NT2/D1 (cell line): Measurements from ENCODE around the gene REXO1.

Source experiments
- DNase-seq: peaks from one replicate; pipeline ENCODE4 v3.0.0-alpha.2; 2011; ENCODE audit warnings: low read depth, low spot score
- H3K27me3 ChIP-seq: 2 replicates; pipeline ENCODE4 v1.6.0; 2011; ENCODE audit warnings: mild to moderate bottlenecking; ENCODE audit not compliant: insufficient read length, insufficient read depth
- H3K36me3 ChIP-seq: 2 replicates; pipeline ENCODE4 v1.6.1; 2011; ENCODE audit warnings: mild to moderate bottlenecking, low read length, mixed read lengths; ENCODE audit not compliant: insufficient read depth, insufficient read length
- H3K4me1 ChIP-seq: 2 replicates; pipeline ENCODE4 v1.5.1; 2011; ENCODE audit not compliant: insufficient read depth, insufficient read length
- H3K4me3 ChIP-seq: 2 replicates; pipeline ENCODE4 v1.5.1; 2011; ENCODE audit warnings: low read depth; ENCODE audit not compliant: insufficient read length
- H3K9ac ChIP-seq: 2 replicates; pipeline ENCODE4 v1.6.0; 2011; ENCODE audit warnings: low read depth; ENCODE audit not compliant: insufficient read length
- H3K9me3 ChIP-seq: 2 replicates; pipeline ENCODE4 v1.5.1; 2011; ENCODE audit warnings: mild to moderate bottlenecking, low read length; ENCODE audit not compliant: insufficient read depth
- SUZ12 ChIP-seq: IDR thresholded peaks from 2 replicates; pipeline ENCODE4 v1.6.1; 2011; ENCODE audit not compliant: insufficient read length, insufficient read depth; ENCODE audit errors: extremely low read depth
- YY1 ChIP-seq: IDR thresholded peaks from 2 replicates; pipeline ENCODE4 v1.6.1; 2011; ENCODE audit not compliant: insufficient read length, insufficient read depth
- ZNF274 ChIP-seq: IDR thresholded peaks from 2 replicates; pipeline ENCODE4 v1.6.1; 2011; ENCODE audit warnings: mild to moderate bottlenecking, low read depth, low read length

REXO1 gene

DNA sequence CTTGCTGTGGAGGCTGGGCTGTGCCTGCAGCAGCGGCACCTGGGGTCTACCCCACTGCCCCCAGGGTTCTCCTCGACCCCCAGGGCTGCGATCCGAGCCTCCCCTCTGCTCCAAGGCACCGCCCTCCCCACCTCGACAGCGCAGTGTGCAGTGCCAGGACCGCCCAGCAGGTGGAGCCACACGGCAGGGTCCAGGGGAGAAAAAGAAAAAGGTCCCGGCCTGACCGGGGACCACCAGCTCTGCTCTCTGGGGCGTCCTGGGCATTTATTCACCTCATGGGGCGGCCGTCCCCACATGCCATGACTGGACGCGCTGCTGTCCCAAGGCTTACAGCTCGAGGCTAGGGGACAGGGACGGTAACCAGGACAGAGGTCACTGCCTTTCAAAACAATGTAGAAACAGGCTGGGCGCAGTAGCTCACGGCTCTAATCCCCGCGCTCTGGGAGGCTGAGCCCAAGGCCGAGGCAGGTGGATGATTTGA, 10.6 kb downstream of the REXO1 start:
- Histone ChIP-seq H3K4me3 (no peak overlapping the region), H3K27me3 (no peaks in the 10 kb centered on the region), H3K36me3 (peaks cover 58% of the 10 kb centered on the region), H3K9ac (peak overlapping the region; percentile 50), H3K4me1 (peaks cover 40% of the 10 kb centered on the region), H3K9me3 (no peaks in the 10 kb centered on the region)
- DNase-seq: no peak
- TF ChIP-seq SUZ12 (no peak), YY1 (no peak), ZNF274 (no peak)

DNA sequence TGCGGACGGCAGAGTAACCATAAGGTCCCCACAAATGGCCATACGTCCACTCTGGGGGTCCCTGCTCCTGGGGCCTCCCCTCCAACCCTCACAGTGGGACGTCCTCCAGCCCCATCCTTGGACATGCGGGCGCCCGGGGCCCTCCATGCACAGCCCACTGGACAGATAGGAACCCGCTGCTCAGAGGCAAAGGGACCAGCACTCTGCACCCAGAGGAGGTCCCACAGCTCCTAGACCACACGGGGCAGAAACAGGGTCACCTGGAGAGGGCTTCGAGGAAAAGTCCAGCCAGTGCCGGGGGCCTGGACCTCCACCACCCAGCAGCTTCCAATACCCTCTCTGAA, 11.1 kb downstream of the REXO1 start:
- Histone ChIP-seq H3K36me3 (peaks cover 59% of the 10 kb centered on the region), H3K4me3 (no peak overlapping the region), H3K27me3 (no peaks in the 10 kb centered on the region), H3K9ac (no peak overlapping the region), H3K9me3 (no peaks in the 10 kb centered on the region), H3K4me1 (peaks cover 41% of the 10 kb centered on the region)
- no peak for DNase-seq
- TF ChIP-seq ZNF274 (no peak), YY1 (no peak), SUZ12 (no peak)

DNA sequence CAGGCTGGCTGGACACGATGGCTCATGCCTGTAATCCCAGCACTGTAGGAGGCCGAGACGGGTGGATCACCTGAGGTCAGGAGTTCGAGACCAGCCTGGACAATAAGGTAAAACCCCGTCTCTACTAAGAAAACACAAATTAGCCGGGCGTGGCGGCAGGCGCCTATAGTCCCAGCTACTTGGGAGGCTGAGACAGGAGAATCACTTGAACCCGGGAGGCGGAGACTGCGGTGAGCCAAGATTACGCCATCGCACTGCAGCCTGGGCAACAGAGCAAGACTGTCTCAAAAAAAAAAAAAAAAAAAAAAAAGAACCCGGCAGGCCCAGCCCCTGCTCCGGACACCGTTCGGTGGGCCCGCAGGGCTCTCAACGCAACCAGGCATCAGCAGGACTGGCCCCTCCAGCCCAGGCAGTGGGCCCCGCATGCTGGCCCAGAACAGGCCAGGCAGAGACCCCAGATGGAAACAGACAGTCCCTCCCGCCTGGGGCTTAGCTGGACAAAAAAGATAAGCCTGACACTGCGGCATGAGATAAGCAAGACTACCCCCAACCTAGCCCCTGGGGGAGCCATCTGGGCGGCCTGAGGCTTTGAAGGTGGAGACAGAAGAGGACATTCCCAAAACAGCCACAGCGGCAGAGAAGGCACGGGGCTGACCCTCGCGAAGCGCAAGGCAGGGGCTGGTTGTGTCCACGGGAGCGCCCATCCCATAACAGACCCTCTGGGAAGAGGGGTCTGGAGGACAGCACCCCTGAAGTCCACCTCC, 11.6 kb downstream of the REXO1 start:
- Histone ChIP-seq H3K27me3 (no peaks in the 10 kb centered on the region), H3K4me1 (peaks cover 44% of the 10 kb centered on the region), H3K9me3 (no peaks in the 10 kb centered on the region), H3K9ac (no peak overlapping the region), H3K4me3 (no peak overlapping the region), H3K36me3 (peaks cover 63% of the 10 kb centered on the region)
- TF ChIP-seq ZNF274: no peak
- TF ChIP-seq YY1: no peak
- TF ChIP-seq SUZ12: no peak
- DNase-seq: no peak

DNA sequence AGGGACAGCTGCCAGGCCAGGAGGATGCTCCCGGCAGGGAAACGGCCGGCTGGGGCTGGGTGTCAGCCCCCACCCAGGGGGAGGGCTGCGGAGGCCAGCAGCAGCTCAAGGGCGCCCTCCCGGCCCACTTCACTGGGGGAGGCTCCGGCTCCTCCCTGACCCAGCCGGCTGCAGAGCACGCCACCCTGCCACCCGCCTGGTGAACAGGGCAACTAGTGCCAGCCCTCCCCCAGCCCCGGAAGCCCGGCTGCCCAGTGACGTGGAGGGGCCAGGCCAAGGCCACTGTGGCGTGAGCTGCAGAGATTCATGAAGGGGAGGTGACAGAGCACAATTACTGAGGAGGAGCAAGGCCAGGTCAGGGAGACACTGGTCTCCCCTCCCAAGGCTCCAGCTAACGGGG, 14.7 kb downstream of the REXO1 start:
- Histone ChIP-seq H3K4me3 (no peak overlapping the region), H3K36me3 (peaks cover 61% of the 10 kb centered on the region), H3K27me3 (no peaks in the 10 kb centered on the region), H3K4me1 (peaks cover 34% of the 10 kb centered on the region), H3K9me3 (no peaks in the 10 kb centered on the region), H3K9ac (peak overlapping the region; percentile 36)
- DNase-seq: no peak
- TF ChIP-seq YY1: no peak

DNA sequence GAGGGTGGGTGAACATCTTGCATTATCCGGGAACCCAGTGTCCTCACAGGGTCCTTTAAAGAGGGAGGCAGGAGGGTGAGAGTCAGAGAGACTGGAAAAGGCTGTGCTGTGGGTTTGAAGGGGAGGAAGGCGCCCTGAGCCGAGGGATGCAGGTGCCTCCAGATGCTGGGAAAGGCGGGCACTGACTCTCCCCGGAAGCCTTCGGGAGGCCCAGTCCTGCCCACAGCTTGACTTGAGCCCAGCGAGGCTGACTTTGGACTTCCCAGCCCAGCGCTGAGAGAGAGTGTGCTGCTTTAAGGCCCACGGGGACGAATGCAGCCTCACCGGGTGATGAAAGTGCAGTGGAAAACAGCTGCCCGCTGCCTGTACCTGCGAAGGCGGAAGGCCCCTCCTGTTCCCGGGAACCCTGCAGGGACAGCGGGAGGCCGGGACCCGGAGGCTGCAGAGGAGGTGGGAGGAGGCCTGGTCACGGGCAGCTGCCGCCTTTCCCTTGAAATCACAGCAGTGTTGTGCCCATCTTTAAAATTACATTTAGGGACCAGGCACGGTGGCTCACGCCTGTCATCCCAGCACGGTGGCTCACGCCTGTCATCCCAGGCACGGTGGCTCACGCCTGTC, 16.1 kb downstream of the REXO1 start:
- DNase-seq: no peak

DNA sequence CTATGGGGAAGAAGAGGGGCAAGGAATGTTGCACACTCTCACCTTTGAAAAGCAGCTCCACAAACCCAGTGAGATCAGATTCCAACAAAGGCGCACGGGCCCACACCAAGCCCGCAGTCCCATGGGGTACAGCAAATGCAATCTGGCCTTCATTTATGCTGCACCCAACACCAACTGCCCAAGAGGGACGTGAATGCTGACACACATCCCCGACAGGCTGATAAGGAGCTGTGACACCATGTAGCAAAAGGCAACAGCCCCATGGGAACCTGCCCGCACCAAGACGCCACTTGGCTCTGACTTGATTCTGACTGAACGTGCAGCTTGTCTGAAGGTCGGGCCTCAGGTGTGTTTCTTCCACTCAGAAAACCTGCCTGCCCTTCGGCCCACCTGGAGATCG, 17.3 kb downstream of the REXO1 start:
- Histone ChIP-seq H3K4me1 (peaks cover 29% of the 10 kb centered on the region), H3K9ac (no peak overlapping the region), H3K9me3 (no peaks in the 10 kb centered on the region), H3K4me3 (no peak overlapping the region), H3K27me3 (no peaks in the 10 kb centered on the region), H3K36me3 (peaks cover 65% of the 10 kb centered on the region)
- TF ChIP-seq SUZ12 (no peak), ZNF274 (no peak), YY1 (no peak)
- DNase-seq: no peak

More for the DNA sequence above, 16.1 kb downstream of the REXO1 start:
- Histone ChIP-seq H3K4me1 (peaks cover 27% of the 10 kb centered on the region), H3K36me3 (peaks cover 69% of the 10 kb centered on the region), H3K9ac (no peak overlapping the region), H3K27me3 (no peaks in the 10 kb centered on the region), H3K4me3 (no peak overlapping the region), H3K9me3 (no peaks in the 10 kb centered on the region)
- no peak for TF ChIP-seq SUZ12
- TF ChIP-seq YY1: no peak
- TF ChIP-seq ZNF274: no peak

DNA sequence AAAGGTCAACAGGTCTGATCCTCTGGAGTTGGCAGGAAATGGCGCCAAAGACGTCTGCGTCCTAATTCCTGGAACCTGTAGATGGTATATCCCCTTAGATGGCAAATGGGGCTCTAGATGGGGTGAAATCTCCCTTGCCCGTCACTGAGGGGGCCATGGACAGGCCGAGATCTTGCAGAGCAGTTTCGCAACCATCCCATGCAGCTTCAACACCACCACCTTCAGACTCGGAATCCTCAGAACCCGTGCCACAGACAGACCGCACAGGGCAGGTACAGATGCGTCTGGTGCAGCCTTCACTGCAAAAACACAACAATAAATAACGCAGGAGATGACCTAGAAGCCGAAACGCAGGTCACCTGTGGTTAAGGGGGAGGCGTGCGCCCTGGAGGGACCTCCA, 17.7 kb downstream of the REXO1 start:
- Histone ChIP-seq H3K9me3 (no peaks in the 10 kb centered on the region), H3K4me1 (peaks cover 30% of the 10 kb centered on the region), H3K27me3 (no peaks in the 10 kb centered on the region), H3K36me3 (peaks cover 66% of the 10 kb centered on the region), H3K9ac (no peak overlapping the region), H3K4me3 (no peak overlapping the region)
- no peak for TF ChIP-seq ZNF274
- DNase-seq: no peak
